ENCODE results near the gene SDK2.
A peak's percentile ranks its signal among the peaks of the same experiment; 100 is the strongest.
"Not testable (repeated sequence)": the region's sequence is repeated elsewhere in the genome, so short reads cannot be mapped to it uniquely, and the experiment has no call there.

Gene SDK2

DNA sequence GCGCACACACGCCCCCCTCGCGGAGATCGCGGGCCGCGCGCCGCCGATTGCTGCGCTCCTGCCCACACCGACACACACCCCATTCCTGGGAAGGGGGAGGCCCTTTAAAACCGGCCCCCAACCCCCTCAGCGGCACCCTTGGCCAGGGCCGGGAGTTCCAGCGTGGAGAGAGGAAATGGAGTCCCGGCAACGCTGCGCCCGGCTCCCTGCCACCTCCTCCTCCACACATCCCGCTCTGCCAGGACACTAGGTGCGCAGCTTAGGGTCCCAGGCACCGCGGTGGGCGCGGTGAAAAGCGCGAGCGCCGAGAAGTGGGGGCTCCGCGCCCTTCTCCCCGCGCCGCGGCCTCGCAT is 332.8 kb downstream of the SDK2 start:
- no peak for DNase-seq

DNA sequence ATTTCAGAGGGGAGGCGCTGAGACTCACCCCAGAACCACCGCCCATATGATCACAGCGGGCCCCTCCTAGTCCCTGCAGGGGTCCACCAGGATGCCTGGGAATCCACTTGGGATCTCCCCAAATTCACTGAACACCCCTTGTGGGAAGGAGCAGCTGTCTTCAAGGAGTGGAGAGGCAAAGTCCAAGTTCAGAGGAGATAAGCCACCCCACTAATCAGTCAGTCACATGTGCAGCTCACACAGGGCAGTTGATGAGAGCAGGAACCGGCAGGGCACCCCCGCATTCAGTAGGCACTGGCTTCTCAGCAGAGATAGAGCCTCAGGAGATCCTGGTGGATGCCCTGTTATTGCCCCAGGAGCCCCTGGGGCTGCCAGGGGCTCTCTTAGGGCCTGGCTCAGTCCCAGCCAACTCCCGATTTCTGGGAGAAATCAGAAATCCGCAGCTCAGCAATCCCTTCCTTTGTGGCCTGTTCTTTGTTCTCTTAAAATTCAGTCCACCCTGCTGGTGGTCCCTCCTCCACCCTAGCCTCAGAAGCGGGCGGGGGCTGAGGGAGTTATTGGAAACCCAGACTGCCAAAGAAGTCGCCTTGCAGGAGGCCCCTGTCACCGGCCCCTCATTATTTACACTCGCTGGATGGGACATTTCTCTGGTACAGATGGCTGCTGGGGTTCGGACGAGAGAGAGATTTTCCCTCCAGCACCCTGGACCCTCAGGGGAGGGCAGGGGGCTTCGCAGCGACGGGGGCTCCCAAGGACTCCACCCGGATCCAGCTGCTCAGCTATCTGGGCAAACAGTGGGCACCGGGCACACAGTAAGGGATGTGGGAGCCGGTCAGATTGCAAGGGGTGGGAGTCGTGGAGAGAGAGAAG is 334.3 kb downstream of the SDK2 start:
- no peak for DNase-seq

DNA sequence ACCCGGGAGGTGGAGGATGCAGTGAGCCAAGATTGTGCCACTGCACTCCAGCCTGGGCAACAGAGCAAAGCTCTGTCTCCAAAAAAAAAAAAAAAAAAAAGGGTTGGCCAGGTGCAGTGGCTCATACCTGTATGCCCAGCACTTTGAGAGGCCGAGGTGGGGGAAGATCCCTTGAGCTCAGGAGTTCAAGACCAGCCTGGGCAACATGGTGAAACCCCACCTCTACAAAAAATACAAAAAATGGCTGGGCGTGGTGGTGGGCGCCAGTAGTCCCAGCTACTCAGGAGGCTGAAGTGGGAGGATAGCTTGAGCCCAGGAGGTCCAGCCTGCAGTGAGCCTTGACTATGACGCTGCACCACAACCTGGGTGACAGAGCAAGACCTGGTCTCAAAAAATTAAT is 335.3 kb downstream of the SDK2 start:
- DNase-seq = not testable (repeated sequence)

DNA sequence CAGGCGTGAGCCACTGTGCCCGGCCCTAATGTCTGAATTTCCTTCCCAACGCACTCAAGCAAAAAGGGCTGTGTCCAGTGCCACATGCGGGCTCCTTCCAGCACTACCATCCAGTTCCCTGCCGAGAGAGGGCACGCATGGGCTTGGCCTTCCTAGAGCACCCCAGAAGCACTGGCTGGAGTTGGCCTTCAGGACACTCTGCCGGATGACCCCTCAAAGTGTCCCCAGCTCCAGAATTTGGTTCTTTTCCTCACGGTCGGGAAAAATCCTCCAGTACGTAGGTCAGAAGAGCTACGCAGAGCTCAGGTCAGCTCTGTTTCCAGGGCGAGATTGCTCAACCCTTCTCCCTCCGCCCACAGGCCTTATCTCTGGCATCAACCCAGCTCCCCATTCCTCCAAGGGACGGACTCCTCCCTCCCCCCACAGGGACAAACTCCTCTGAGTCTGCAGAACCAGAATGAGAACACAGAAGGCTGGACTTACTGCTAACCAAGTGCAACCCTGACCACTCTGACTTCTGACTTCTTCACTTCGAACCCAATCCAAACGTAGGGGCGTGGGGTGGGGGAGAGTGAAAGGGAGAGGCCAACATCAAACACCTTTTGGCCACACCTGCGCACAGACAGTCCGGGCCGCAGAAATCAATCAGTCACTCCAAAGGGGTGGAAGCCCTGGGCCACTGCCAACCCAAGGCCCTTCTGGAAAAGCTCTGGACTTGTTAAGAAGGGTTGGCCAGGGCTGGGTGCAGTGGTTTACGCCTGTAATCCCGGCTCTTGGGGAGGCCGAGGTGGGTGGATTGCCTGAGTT is 336.0 kb downstream of the SDK2 start:
- no peak for DNase-seq

DNA sequence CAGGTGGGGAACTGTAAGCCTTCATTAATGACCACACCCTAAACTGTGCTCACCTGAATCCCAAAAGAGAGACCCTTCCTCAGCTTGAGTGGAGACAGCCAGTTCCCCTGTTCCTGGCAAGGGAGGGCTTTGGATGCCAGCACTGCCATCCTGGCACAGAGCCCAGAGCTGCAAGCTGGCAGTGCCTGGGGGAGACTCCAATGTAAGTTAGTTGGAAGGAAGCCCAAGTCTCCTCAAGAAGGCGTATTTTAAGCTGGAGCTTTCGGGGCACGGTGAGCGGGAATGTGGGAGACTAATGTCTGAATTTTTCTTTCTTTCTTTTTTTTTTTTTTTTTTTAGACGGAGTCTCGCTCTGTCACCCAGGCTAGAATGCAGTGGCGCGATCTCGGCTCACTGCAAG is 337.1 kb downstream of the SDK2 start:
- no peak for DNase-seq

DNA sequence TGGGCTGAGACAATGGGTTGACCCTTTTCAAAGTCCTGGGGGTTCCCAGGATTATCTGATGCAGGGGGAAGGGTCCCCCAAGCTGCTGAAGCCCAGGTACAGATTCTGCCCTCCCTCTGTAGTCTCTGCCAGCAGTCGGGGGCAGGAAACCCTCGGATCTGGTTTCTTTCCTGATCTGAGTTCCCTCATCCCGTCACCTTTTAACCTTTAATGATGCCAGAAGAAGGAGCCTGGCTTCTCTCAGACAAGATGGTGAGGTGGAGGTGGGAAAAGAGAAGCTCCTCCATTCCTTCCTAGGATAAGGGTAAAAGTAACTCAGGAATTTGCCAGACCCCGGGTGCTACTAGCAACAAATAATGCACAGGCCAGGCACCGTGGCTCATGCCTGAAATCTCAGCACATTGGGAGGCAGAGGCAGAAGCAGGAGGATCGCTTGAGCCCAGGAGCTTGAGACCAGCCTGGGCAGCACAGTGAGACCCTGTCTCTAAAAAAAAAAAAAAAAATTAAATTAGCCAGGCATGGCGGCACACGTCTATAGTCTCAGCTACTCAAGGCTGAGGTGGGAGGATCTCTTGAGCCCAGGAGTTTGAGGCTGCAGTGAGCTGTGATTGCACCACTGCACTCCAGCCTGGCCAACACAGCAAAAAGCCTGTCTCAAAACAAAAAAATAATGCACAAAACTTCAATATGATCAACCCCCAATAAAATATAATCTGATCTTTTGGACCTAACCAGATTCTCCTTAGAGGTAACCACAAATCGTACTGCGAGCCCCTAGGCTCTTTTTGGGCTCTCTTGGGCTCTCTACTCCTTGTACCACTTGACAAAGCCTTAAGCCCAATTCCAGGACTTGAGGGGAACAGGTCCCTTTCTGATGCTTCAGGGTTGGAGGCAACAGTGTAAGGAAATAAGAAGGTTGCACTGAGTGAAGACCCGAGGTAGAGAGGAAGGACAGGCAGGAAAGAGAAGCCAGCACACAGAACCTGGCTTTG is 338.1 kb downstream of the SDK2 start:
- no peak for DNase-seq

DNA sequence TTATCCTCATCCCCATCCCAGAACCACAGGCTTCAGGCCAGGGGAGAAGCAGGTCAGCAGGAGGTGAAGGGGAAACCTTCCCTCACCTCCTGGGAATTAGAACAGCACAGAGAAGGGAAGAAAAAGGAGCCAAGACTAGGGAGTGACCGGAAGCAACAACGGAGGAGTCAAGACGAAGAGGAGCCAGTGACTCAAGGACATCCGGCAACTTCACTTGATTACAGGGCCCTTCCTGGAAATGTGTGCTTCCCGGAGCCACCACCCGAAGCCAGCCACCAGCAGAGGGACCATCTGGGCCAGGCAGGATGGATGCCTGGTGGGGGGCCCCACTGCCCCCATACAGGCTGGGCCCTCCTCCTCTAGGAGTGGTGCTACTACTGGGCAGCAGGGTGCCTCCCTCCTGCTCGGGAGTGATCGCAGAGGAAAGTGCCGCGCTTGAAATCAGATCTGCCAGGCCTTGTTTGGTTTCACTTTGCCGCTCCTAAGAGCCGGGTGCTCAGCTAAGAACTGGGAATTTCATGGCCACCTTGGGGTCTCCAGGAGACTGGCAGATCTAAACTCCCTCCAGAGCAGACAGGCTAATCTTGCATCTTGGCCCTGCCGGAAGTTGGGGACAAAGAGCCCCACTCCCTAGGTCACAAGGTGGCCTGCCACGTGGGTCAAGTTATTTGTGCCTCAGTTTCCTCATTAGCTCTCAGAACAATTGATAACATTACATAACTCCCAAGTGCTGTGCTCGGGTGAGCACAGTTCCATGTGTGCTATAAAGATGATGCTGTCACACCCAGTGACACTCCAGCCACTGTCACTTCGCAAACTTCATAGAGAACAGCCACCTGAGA is 339.1 kb downstream of the SDK2 start:
- no peak for DNase-seq

DNA sequence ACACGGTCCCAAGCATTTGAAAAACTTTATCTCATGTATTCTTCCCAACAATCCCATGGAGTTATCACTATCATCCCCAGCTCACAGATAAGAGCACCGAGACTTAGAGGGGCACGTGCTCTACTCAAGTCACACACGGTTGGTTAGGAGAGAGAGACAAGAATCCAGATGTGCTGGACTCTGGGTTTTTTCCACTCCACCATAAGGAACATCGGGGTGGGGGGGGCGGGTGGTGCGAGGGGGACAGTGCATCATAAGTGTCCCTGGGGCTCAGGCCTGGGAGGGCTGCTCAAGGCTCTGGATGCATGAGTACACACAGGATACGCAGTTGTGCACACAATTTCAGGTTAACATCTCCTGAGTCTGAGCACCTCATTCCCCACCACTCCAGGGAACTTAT is 339.8 kb downstream of the SDK2 start:
- DNase-seq = no peak

DNA sequence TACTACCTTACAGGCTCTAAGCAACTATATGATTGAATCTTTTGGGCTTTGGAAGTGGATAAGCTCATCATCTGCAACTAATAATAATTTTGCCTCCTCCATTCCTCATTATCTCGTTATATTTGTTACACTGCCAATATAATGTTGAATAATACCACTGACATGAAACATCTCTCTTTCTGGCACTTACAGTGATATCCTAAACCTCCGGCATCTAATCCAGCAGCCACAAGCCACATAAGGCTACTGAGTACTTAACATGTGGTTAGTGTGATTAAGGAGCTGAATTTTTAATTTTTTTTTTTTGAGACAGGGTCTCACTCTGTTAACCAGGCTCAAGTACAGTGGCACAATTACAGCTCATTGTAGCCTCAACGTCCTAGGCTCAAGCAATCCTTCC is 342.1 kb downstream of the SDK2 start:
- no peak for DNase-seq

DNA sequence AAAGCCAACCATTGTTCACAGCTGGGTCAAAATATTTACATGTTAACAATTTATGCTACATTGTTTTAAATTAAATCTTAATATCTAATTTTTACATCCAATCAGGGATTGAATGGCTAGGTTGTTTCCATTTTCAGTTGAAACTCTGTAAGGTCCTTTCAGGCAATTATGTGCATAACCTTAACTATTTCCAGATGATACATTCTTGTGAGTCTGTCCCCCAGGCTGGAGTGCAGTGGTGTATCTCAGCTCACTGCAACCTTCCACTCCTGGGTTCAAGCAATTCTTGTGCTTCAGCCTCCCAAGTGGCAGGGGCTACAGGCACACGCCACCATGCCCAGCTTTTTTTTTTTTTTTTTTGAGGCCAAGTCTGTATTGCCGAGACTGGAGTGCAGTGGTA is 342.9 kb downstream of the SDK2 start:
- DNase-seq = no peak

DNA sequence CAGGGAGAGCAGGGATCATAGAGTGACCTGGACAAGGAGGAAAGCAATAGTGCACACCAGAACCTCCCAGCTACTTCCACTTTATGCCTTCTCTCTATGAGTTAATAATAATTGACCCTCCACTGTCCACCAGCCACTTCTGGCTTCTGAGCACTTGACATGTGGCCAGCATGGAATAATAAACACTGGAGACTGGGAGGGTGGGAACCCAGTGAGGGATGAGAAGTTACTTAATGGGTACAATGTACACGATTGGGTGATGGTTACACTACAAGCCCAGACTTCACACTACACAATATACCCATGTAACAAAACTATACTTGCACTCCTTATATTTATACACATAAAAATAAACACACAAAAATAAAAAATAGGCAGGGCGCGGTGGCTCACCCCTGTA is 343.9 kb downstream of the SDK2 start:
- no peak for DNase-seq

DNA sequence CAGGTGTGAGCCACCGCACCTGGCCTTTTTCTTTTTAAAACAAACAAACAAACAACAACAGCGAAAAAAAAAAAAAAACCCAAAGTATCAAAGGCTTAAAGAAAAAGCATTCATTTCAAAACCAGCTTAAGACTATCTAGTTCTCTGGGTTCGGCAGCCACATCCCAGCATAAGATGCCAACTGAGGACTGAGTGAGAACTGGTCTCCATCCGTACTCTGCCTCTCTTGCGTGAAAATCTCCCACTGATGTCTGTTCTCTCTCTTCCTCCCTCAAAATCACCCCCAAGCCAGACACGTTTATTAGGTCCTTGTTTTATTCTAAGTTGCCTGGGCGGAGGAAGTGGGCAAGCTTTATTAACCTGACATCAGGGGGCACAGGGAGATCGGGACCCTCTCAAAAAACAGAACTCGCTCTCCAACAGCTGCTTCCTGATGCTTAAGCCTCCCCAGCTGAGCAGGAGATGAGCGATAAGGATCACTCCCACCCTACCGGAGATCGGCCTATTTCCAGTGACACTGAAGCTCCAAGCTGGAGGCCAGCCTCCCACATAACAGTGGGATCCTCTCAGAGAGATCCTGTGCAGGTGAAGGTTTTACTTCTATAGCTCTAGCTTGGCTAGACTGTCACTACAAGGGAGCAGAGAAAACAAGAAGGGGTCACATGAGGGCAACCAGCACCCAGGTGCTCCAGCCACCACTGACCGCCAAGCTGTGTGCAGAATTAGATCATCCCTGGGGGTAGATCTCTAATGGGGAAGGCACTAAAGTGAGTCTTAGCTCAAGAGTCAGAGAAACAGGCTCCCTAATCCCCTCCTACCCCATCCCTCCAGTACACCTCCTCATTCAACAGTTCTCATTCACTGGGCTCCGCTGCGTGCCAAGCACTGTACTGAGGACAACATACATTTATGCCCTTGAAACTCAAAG is 346.0 kb downstream of the SDK2 start:
- DNase-seq = no peak

DNA sequence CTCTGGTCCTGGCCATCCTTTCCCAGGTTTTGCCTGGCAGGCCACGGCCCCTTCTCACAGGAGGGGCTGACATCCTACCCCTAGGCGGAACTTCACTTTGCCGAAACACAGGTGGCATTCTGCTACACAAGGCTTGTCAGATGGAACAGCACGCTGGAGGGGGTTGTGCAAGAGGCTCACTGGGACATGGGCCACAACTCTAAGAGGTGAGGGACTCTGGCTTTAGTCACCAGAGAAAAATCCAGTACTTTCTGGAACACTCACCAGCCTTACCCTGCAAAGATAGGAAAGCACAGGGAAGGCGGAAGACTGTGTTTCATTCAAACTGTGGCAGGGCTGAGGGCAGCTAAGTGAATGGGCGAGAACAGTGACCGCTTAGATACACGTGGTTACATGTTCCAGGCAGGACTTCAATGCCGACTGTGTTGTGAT is 350.7 kb downstream of the SDK2 start:
- DNase-seq = no peak

DNA sequence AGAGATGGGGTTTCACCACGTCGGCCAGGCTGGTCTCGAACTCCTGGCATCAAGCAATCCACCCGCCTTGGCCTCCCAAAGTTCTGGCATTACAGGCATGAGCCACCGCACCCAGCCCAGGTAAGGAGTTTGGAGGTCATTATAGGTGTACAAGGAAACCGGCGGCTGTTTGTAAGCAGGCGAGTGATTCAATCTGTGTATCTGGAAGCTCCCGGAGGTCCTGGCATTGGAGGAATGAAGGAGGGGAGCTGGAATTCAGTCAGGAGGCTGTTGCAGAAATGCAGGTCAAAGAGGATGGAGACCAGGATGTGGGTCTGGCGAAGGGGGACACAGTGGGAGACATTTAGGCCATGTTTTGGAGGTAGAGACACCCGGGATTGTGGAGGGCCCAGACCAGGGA is 351.2 kb downstream of the SDK2 start:
- no peak for DNase-seq

DNA sequence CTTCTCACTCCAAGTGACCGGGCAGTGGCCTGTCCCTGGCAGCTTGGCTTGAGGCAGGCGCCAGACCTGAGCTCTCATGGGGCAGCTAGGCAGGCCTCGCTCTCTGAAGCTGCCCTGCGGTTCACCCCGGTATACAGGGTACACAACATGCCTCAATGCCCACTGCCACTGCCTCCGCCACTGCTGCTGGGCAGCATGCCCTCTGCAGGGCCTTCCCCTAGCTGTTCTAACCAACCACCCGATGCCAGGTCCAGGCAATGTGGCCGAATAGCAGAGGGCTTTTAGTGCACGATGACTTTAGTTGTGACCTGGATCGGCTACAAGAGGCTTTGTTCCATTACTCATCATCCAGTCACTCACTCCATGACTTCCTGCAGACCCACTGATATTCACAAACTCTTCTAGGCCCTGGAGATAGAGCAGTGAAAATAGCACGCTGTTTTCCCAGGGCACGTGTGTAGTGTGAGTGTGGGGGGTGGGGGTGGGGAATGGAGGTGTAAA is 352.2 kb downstream of the SDK2 start:
- no peak for DNase-seq

DNA sequence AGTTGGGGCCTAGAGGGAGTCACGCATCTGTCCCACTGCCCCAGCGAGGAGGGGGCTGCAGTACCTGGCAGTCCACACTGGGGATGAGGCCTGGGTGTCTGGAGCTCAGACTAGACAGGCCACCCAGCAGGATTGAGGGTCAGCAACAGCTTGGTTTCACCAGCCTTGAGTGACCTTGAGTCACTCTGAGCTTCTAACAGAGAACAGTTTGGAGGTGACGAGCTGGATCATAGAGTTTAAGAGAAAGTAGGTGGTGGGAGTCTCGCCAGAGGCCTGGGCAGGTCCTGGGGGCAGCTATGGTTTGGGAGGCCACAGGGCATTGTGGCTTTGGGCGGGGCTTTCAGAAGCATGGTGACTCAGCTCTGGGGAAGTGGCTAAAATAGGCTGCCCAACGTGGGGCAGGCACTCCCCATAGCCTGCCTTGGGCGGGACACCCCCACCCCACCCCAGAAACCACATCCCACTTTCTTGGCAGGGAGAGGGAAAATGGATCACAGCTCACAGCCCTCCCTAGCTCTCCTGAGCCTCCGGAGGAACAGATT is 352.9 kb downstream of the SDK2 start:
- DNase-seq = peak; percentile 14

DNA sequence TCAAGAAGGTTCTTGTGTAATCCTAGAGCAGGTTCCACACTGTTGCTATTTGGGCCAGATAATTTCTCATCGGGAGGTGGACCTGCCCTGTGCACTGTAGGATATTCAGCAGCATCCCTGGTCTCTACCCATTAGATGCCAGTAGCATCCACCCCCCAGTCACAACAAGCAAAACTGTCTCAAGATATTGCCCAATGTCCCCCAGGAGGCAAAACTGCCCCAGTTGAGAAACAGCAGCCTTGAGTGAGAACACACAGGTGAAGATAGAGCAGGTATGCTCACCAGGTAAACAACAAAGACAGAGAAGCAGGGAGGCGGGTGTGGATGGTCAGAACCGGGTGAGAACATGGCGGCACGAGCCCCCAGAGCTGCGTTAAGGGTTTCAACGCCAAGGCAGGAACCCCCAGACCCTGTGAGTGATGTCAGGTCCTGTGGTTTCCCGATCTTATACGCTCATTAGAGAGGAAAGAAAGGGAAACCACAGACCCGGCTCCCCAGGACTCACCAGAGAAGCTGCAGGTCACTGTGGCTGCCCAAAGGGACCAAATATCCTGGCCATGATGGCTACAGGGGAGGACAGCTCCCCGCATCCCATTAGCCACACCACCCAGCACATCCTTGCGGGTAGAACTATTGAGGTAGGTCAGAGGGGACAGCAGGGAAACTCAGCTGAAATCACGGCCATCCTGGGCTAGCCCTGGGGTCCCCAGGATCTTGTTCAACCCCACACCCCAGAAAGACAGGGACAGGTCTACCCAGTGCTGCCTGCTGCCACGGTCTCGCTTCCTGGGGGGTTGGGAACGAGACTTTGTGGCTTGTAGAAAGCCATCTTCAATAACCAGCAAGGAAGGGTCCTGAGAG is 353.6 kb downstream of the SDK2 start:
- DNase-seq = no peak

DNA sequence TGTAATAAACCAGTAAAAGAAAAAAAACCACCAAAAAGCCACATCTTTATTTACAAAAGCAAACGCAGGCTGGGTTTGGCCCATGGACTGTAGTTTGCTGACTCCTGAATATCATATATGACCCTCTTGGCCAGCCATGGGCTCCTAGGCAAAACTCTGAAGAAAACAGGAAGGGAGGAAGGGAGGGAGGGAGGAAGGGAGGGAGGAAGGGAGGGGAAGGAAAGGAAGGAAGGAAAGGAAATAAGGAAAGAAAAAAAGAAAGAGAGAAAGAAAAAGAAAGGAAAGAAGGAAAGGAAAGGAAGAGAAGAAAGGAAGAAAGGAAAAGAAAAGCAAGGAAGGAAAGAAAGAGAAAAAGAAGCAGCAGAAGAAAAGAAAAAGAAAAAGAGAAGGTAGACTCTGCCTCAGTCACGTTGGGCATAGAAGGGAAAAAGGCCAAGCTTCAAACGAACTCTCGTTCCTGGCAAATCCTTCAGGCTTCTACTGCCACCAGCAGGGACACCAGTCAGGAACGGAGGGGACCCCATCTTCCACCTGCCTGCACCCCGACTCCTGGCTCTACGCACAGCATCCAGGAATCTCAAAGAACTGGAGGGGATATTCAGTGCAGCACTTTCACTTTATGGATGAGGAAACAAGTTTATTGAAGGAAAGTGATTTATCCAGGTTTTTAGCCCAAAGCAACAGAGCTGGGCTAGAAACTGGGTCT is 354.5 kb downstream of the SDK2 start:
- no peak for DNase-seq

Measured in activated CD4-positive, alpha-beta T cell treated with anti-CD3 and anti-CD28 coated beads, Interleukin-2, amount 50 U/mL, for 16 hours (primary cell).